DOHH2 (cell line): Measurements from ENCODE around the gene CAV3.

Source experiments
- H3F3A ChIP-seq: fragments of 200-600 bp; sonication (generic), shearing (Covaris generic); 2 replicates; pipeline ENCODE4 v1.6.0; 2016; ENCODE audit warnings: antibody characterized with exemption, mild to moderate bottlenecking; ENCODE audit not compliant: control insufficient read depth, insufficient read depth
- H3K27ac ChIP-seq: fragments of 200-600 bp; sonication (generic); 2 replicates; pipeline ENCODE4 v1.5.1; 2014; ENCODE audit warnings: low read depth, mild to moderate bottlenecking, low read length, moderate library complexity
- H3K27me3 ChIP-seq: fragments of 200-600 bp; sonication (generic); 2 replicates; pipeline ENCODE4 v1.6.1; 2014; ENCODE audit warnings: mild to moderate bottlenecking, low read length, mixed read lengths; ENCODE audit not compliant: control insufficient read depth
- H3K36me3 ChIP-seq: fragments of 200-600 bp; sonication (generic); 2 replicates; pipeline ENCODE4 v1.6.1; 2014; ENCODE audit warnings: mild to moderate bottlenecking, low read length, moderate library complexity, mixed read lengths; ENCODE audit not compliant: control insufficient read depth
- H3K4me1 ChIP-seq: fragments of 200-600 bp; sonication (generic); 2 replicates; pipeline ENCODE4 v1.6.1; 2014; ENCODE audit warnings: mild to moderate bottlenecking, low read length, mixed read lengths; ENCODE audit not compliant: control insufficient read depth
- H3K4me2 ChIP-seq: fragments of 200-600 bp; sonication (generic); 2 replicates; pipeline ENCODE4 v1.6.0; 2014; ENCODE audit warnings: mild to moderate bottlenecking, low read length, moderate library complexity
- H3K4me3 ChIP-seq: fragments of 200-600 bp; sonication (generic); 2 replicates; pipeline ENCODE4 v1.5.1; 2014; ENCODE audit warnings: mild to moderate bottlenecking, low read length, mixed read lengths
- H3K79me2 ChIP-seq: fragments of 200-600 bp; sonication (generic); 2 replicates; pipeline ENCODE4 v1.6.1; 2014; ENCODE audit warnings: mild to moderate bottlenecking, low read length, mixed read lengths; ENCODE audit not compliant: control insufficient read depth
- H3K9me2 ChIP-seq: fragments of 200-600 bp; sonication (generic); replicated peaks from 2 replicates; pipeline ENCODE4 v1.6.1; 2014; ENCODE audit warnings: mild to moderate bottlenecking, low read length, mixed read lengths; ENCODE audit not compliant: control insufficient read depth
- H3K9me3 ChIP-seq: fragments of 200-600 bp; sonication (generic); 2 replicates; pipeline ENCODE4 v1.6.1; 2014; ENCODE audit warnings: antibody characterized with exemption, low read length, mixed read lengths; ENCODE audit not compliant: control insufficient read depth, insufficient read depth
- H4K20me1 ChIP-seq: fragments of 200-600 bp; sonication (generic); 2 replicates; pipeline ENCODE4 v1.6.0; 2014; ENCODE audit warnings: low read depth, mild to moderate bottlenecking, antibody characterized with exemption, low read length, moderate library complexity; ENCODE audit not compliant: control insufficient read depth, insufficient read depth
- CTCF ChIP-seq: fragments of 200-600 bp; sonication (generic); IDR thresholded peaks from one replicate; pipeline ENCODE4 v1.5.1; 2014; ENCODE audit warnings: antibody characterized with exemption, mild to moderate bottlenecking, low read depth, low read length; ENCODE audit not compliant: poor library complexity, severe bottlenecking
- EZH2phosphoT487 ChIP-seq: fragments of 200-600 bp; sonication (generic); IDR thresholded peaks from 2 replicates; pipeline ENCODE4 v1.6.1; 2017; ENCODE audit warnings: borderline replicate concordance, mild to moderate bottlenecking, antibody characterized with exemption, low read length, moderate library complexity, mixed read lengths

The CAV3 gene

GRCh38 chr3:8722808-8723207 is 10.8 kb upstream of the CAV3 start:
- no peaks in the 10 kb centered on the region for H3K4me1 ChIP-seq
- no peaks in the 10 kb centered on the region for H3K9me2 ChIP-seq
- H3F3A ChIP-seq, result no peaks in the 10 kb centered on the region
- no peaks in the 10 kb centered on the region for H3K9me3 ChIP-seq
- H3K4me3 ChIP-seq, result no peak overlapping the region
- H3K27me3 ChIP-seq, result no peaks in the 10 kb centered on the region
- no peaks in the 10 kb centered on the region for H4K20me1 ChIP-seq
- H3K4me2 ChIP-seq, result no peak overlapping the region
- H3K27ac ChIP-seq, result no peak overlapping the region
- no peaks in the 10 kb centered on the region for H3K36me3 ChIP-seq
- no peaks in the 10 kb centered on the region for H3K79me2 ChIP-seq
- no peak for TF ChIP-seq EZH2phosphoT487

- H3F3A ChIP-seq, result no peaks in the 10 kb centered on the region
- H3K27ac ChIP-seq, result no peak overlapping the region
Observed at GRCh38 chr3:8723612-8724011, 10.0 kb upstream of the CAV3 start.

GRCh38 chr3:8724108-8724752 is 9.4 kb upstream of the CAV3 start:
- H3K27me3 ChIP-seq, result no peaks in the 10 kb centered on the region
- H3K79me2 ChIP-seq, result no peaks in the 10 kb centered on the region
- no peak for TF ChIP-seq CTCF
- TF ChIP-seq EZH2phosphoT487, result no peak
- H3K27ac ChIP-seq, result no peak overlapping the region
- no peaks in the 10 kb centered on the region for H3K9me2 ChIP-seq
- no peaks in the 10 kb centered on the region for H3K36me3 ChIP-seq
- H3K9me3 ChIP-seq, result no peaks in the 10 kb centered on the region
- H3F3A ChIP-seq, result no peaks in the 10 kb centered on the region
- no peaks in the 10 kb centered on the region for H4K20me1 ChIP-seq
- no peak overlapping the region for H3K4me3 ChIP-seq
- H3K4me1 ChIP-seq, result no peaks in the 10 kb centered on the region
- no peak overlapping the region for H3K4me2 ChIP-seq

More at GRCh38 chr3:8723612-8724011, 10.0 kb upstream of the CAV3 start:
- Histone ChIP-seq H4K20me1 (no peaks in the 10 kb centered on the region), H3K27me3 (no peaks in the 10 kb centered on the region), H3K9me3 (no peaks in the 10 kb centered on the region), H3K79me2 (no peaks in the 10 kb centered on the region), H3K9me2 (no peaks in the 10 kb centered on the region), H3K4me1 (no peaks in the 10 kb centered on the region), H3K36me3 (no peaks in the 10 kb centered on the region), H3K4me2 (no peak overlapping the region), H3K4me3 (no peak overlapping the region)
- TF ChIP-seq EZH2phosphoT487, result no peak
- no peak for TF ChIP-seq CTCF

GRCh38 chr3:8727605-8728512 is 5.7 kb upstream of the CAV3 start:
- H3K27ac ChIP-seq, result no peak overlapping the region
- no peaks in the 10 kb centered on the region for H3K27me3 ChIP-seq
- no peak overlapping the region for H3K4me2 ChIP-seq
- no peaks in the 10 kb centered on the region for H4K20me1 ChIP-seq
- TF ChIP-seq CTCF (no peak), EZH2phosphoT487 (no peak)
- no peaks in the 10 kb centered on the region for H3K9me3 ChIP-seq
- no peaks in the 10 kb centered on the region for H3F3A ChIP-seq
- no peaks in the 10 kb centered on the region for H3K36me3 ChIP-seq
- H3K9me2 ChIP-seq, result no peaks in the 10 kb centered on the region
- no peaks in the 10 kb centered on the region for H3K79me2 ChIP-seq
- H3K4me3 ChIP-seq, result no peak overlapping the region
- no peaks in the 10 kb centered on the region for H3K4me1 ChIP-seq
